ENCODE results near the gene ZC3H4. TPM values are rescaled to one million over a fixed set of nuclear protein-coding genes. Genes with fewer than 3 reads are reported as not detected.

Gene ZC3H4
- total RNA-seq, 1 donor from 2014 or later = 23.9 TPM

DNA sequence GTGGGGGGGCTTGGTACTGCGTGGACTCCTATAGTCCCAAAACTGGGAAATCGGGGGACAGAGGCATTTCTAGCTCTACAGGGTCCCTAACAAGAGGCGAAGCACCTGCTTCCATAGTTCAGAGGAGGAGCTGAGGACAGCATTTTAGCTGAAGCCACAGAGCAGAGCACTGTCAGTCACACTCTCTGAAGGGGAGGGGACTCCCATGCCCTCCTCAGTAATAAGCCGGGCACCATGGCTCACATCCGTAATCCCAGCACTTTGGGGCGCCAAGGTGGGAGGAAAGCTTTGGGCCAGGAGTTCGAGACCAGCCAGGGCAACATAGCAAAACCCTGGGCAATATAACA, 90.2 kb downstream of the ZC3H4 start:
- Histone ChIP-seq H3K4me3 (ENCODE audit: low read depth, low read length) (no peak overlapping the region), H3K36me3 (ENCODE audit: control insufficient read depth, insufficient read depth, low read length) (no peaks in the 10 kb centered on the region), H3K27me3 (ENCODE audit: control insufficient read depth, insufficient read depth, low read length) (peaks cover 66% of the 10 kb centered on the region)
- TF ChIP-seq CTCF (IDR thresholded peaks at IDR 0.05; ENCODE audit: insufficient read depth, low read length, poor library complexity, severe bottlenecking) = no peak
- DNase-seq (ENCODE audit: low read depth) = no peak

GRCh38 chr19:47022541-47023447, 90.8 kb downstream of the ZC3H4 start:
- Histone ChIP-seq H3K27me3 (ENCODE audit: control insufficient read depth, insufficient read depth, low read length) (peaks cover 60% of the 10 kb centered on the region), H3K36me3 (ENCODE audit: control insufficient read depth, insufficient read depth, low read length) (no peaks in the 10 kb centered on the region), H3K4me3 (ENCODE audit: low read depth, low read length) (no peak overlapping the region)
- no peak for TF ChIP-seq CTCF (IDR thresholded peaks at IDR 0.05; ENCODE audit: insufficient read depth, low read length, poor library complexity, severe bottlenecking)
- DNase-seq (ENCODE audit: low read depth) = no peak

GRCh38 chr19:47022140-47022536, 91.4 kb downstream of the ZC3H4 start:
- DNase-seq (ENCODE audit: low read depth) = no peak
- H3K27me3 ChIP-seq (ENCODE audit: control insufficient read depth, insufficient read depth, low read length) = peaks cover 56% of the 10 kb centered on the region
- no peaks in the 10 kb centered on the region for H3K36me3 ChIP-seq (ENCODE audit: control insufficient read depth, insufficient read depth, low read length)
- H3K4me3 ChIP-seq (ENCODE audit: low read depth, low read length) = no peak overlapping the region
- TF ChIP-seq CTCF (IDR thresholded peaks at IDR 0.05; ENCODE audit: insufficient read depth, low read length, poor library complexity, severe bottlenecking) = no peak

DNA sequence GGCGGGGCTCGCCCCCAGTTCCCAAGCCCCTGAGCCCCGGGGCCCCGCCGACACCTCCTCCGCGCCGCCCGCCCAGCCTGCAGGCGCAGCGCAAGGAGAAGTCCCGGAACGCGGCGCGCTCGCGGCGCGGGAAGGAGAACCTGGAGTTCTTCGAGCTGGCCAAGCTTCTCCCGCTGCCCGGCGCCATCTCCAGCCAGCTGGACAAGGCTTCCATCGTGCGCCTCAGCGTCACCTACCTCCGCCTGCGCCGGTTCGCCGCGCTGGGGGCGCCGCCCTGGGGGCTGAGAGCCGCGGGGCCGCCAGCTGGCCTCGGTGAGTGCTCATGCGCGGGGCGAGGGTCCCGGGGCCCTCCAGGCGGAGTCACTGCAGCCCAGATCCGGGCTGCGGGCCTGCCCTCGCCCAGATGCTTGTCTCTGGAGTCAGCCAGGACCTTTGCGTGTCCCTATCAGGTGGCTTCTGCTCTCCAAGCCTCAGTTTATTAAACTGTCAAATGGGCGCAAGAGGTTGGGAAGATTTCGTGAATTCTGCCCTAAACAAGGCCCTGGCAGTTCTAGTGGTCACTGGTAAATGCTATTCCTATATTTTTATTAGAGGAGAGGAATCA, 91.9 kb downstream of the ZC3H4 start:
- no peak for TF ChIP-seq CTCF (IDR thresholded peaks at IDR 0.05; ENCODE audit: insufficient read depth, low read length, poor library complexity, severe bottlenecking)
- DNase-seq (ENCODE audit: low read depth) = no peak
- peaks cover 52% of the 10 kb centered on the region for H3K27me3 ChIP-seq (ENCODE audit: control insufficient read depth, insufficient read depth, low read length)
- no peaks in the 10 kb centered on the region for H3K36me3 ChIP-seq (ENCODE audit: control insufficient read depth, insufficient read depth, low read length)
- no peak overlapping the region for H3K4me3 ChIP-seq (ENCODE audit: low read depth, low read length)

GRCh38 chr19:47020992-47021496, 92.5 kb downstream of the ZC3H4 start:
- TF ChIP-seq CTCF (IDR thresholded peaks at IDR 0.05; ENCODE audit: insufficient read depth, low read length, poor library complexity, severe bottlenecking) = no peak
- no peak for DNase-seq (ENCODE audit: low read depth)
- Histone ChIP-seq H3K4me3 (ENCODE audit: low read depth, low read length) (peak overlapping the region; percentile 9), H3K36me3 (ENCODE audit: control insufficient read depth, insufficient read depth, low read length) (no peaks in the 10 kb centered on the region), H3K27me3 (ENCODE audit: control insufficient read depth, insufficient read depth, low read length) (peaks cover 52% of the 10 kb centered on the region)

All from kidney epithelial cell (primary cell).